D721Med (cell line): ENCODE data around the gene UGT1A4.

Experiments
- DNase-seq: peaks from one replicate; pipeline ENCODE4 v3.0.0; 2011; ENCODE audit warnings: low spot score; ENCODE audit not compliant: insufficient read length
- FAIRE-seq: peaks from 2 replicates; lab custom pipeline; 2011; peaks lifted over from hg19 to GRCh38; lab: Jason Lieb, UNC
- CTCF ChIP-seq: IDR thresholded peaks from 2 replicates; pipeline ENCODE4 v1.5.1; 2012; ENCODE audit warnings: mild to moderate bottlenecking, control low read depth; ENCODE audit not compliant: insufficient read depth; ENCODE audit errors: missing control alignments

Gene UGT1A4

GRCh38 chr2:233798335-233799086 is 80.0 kb downstream of the UGT1A4 start:
- TF ChIP-seq CTCF = no peak
- FAIRE-seq (no peak), DNase-seq (no peak)

GRCh38 chr2:233799087-233799665 is 80.6 kb downstream of the UGT1A4 start:
- no peak for TF ChIP-seq CTCF
- FAIRE-seq (no peak), DNase-seq (no peak)

GRCh38 chr2:233799716-233800115 is 81.2 kb downstream of the UGT1A4 start:
- TF ChIP-seq CTCF = no peak
- DNase-seq = no peak
- FAIRE-seq = no peak

- DNase-seq (no peak), FAIRE-seq (no peak)
- TF ChIP-seq CTCF = no peak
These were observed 81.7 kb downstream of the UGT1A4 start for GRCh38 chr2:233800208-233800607.

GRCh38 chr2:233801357-233802131 is 83.0 kb downstream of the UGT1A4 start:
- no peak for TF ChIP-seq CTCF
- FAIRE-seq = no peak
- no peak for DNase-seq

GRCh38 chr2:233802132-233802815 is 83.7 kb downstream of the UGT1A4 start:
- DNase-seq (no peak), FAIRE-seq (no peak)
- TF ChIP-seq CTCF = no peak
